Measurements from ENCODE around the gene ID3. TPM values are rescaled to one million over a fixed set of nuclear protein-coding genes. Genes with fewer than 3 reads are reported as not detected.
A peak's percentile ranks its signal among the peaks of the same experiment; 100 is the strongest.

ID3 gene
- total RNA-seq, 1 donor from 2014 or later, result 205 TPM

DNA sequence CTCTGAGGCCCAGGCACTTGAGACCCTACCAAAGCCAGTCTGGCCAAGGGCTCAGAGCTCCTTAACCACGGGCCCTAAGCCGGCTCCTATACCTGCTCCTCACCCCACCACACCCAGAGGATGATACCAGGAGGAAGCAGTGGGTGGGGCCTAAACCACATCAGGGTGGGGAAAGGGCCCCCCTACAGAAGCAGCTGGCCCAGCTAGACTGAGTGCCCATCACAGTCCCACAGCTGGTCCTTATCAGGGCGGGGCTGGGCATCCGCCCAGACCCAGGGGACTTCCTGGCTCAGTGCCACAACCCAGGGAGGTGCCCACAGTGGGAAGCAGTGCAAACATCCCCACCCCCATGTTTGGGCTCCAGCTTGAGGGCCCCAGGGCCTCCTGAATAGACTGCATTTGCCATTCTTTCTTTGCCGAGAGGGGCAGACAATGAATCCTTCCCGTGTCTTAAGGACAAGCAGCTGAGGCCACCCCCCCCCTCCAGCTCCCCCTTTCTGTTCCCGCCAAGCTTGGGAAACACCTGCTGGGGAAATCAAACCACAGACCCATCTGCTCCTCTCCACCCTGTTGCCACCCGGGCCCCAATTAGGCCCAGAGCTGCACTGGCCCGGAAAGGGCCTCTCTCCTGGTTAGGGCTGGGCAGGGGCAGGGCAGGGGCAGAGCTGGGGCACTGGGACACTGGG is 34.4 kb downstream of the ID3 start:
- CTCF ChIA-PET, result interaction anchor here (1.0 to 8.8 kb wide), 3 partner anchors 14 to 28 kb away, joined by 3 to 74 read pairs (median 4); no protein-coding TSS in a partner anchor

GRCh38 chr1:23524163-23524562 is 35.1 kb downstream of the ID3 start:
- no peak overlapping the region for H3K4me3 Mint-ChIP-seq
- intact Hi-C loops (cut with micrococcal nuclease), result no loop called here

More for the DNA sequence above, 34.4 kb downstream of the ID3 start:
- ATAC-seq (ENCODE audit: low read depth), result peak; percentile 40
- DNase-seq, result peak; percentile 33
- no peak for TF ChIP-seq CTCF (IDR thresholded peaks at IDR 0.05)
- H3K36me3 Mint-ChIP-seq (ENCODE audit: low read depth), result peaks cover 2% of the 10 kb centered on the region
- peaks cover 79% of the 10 kb centered on the region for H3K4me1 Mint-ChIP-seq
- no peaks in the 10 kb centered on the region for H3K27me3 Mint-ChIP-seq
- POLR2A ChIA-PET, result interaction anchor here (0.6 to 2.5 kb wide), 7 partner anchors 8 to 1707 kb away, joined by 3 to 33 read pairs (median 4); partner anchors contain the start of genes ASAP3 and SYF2
- no peaks in the 10 kb centered on the region for H3K9me3 Mint-ChIP-seq
- intact Hi-C loops (cut with micrococcal nuclease), result no loop called here
- H3K4me3 Mint-ChIP-seq, result peak overlapping the region; percentile 46
- H3K27ac Mint-ChIP-seq, result peak overlapping the region; percentile 87

DNA sequence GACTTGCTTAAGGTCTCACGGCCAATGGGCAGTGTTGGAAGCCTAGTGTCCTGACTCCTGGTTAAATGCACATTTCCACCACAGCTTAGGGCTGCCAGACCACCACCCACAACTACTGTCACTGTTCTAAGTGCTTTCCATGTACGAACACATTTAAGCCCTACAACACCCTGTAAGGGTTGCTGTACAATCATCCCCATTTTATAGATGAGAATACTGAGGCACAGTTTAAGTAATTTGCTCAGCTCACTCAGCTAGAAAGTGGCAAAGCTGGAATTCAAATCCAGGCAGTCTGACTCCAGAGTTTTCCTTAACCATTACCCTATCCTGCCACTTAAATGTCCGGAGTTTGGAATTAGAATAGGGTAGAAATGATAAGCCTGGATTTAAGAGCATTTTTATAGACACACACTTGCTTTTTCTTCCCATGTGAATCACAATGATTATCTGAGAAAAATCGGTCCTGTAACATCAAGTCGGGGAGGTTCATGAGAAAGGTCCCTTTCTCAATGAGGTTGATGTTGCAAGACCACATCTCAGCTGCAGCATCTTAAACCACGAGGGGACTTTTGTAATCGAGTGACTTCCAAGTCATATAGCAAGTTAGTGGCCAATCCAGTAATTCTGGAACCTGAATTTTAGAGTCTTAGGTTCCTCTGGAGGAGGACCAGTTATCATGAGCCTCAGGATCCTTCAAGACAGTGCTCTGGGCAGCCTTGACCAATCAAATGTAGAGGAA is 36.9 kb downstream of the ID3 start:
- Mint-ChIP-seq H3K9me3 (no peaks in the 10 kb centered on the region), H3K27me3 (no peaks in the 10 kb centered on the region), H3K4me1 (peaks cover 54% of the 10 kb centered on the region), H3K36me3 (ENCODE audit: low read depth) (peaks cover 2% of the 10 kb centered on the region), H3K4me3 (no peak overlapping the region), H3K27ac (peak overlapping the region; percentile 24)
- TF ChIP-seq CTCF (IDR thresholded peaks at IDR 0.05), result no peak
- ATAC-seq (ENCODE audit: low read depth), result no peak
- intact Hi-C loops (cut with micrococcal nuclease), result no loop called here
- DNase-seq, result no peak
- POLR2A ChIA-PET, result no interaction called here
- CTCF ChIA-PET, result interaction anchor here (8.8 kb wide), 1 partner anchor 25 kb away, joined by 74 read pairs; no protein-coding TSS in a partner anchor

More at GRCh38 chr1:23524163-23524562, 35.1 kb downstream of the ID3 start:
- ATAC-seq (ENCODE audit: low read depth) (no peak), DNase-seq (no peak)
- CTCF ChIA-PET, result interaction anchor here (0.7 to 8.8 kb wide), 3 partner anchors 18 to 27 kb away, joined by 4 to 74 read pairs (median 5); no protein-coding TSS in a partner anchor
- POLR2A ChIA-PET, result interaction anchor here (0.8 to 2.5 kb wide), 5 partner anchors 9 to 1708 kb away, joined by 3 to 33 read pairs (median 9); partner anchors contain the start of gene SYF2
- Mint-ChIP-seq H3K4me1 (peaks cover 72% of the 10 kb centered on the region), H3K27me3 (no peaks in the 10 kb centered on the region), H3K9me3 (no peaks in the 10 kb centered on the region), H3K27ac (peak overlapping the region; percentile 61), H3K36me3 (ENCODE audit: low read depth) (peaks cover 2% of the 10 kb centered on the region)
- no peak for TF ChIP-seq CTCF (IDR thresholded peaks at IDR 0.05)

GRCh38 chr1:23521588-23521987 is 37.7 kb downstream of the ID3 start:
- H3K27me3 Mint-ChIP-seq, result no peaks in the 10 kb centered on the region
- no peak overlapping the region for H3K27ac Mint-ChIP-seq
- no peak for DNase-seq
- POLR2A ChIA-PET, result no interaction called here
- peaks cover 46% of the 10 kb centered on the region for H3K4me1 Mint-ChIP-seq
- no peak for ATAC-seq (ENCODE audit: low read depth)
- H3K4me3 Mint-ChIP-seq, result no peak overlapping the region
- intact Hi-C loops (cut with micrococcal nuclease), result no loop called here
- H3K36me3 Mint-ChIP-seq (ENCODE audit: low read depth), result peaks cover 2% of the 10 kb centered on the region
- CTCF ChIA-PET, result interaction anchor here (8.8 kb wide), 1 partner anchor 25 kb away, joined by 74 read pairs; no protein-coding TSS in a partner anchor
- no peaks in the 10 kb centered on the region for H3K9me3 Mint-ChIP-seq
- TF ChIP-seq CTCF (IDR thresholded peaks at IDR 0.05), result no peak

GRCh38 chr1:23517581-23517980 is 41.7 kb downstream of the ID3 start:
- no peak overlapping the region for H3K27ac Mint-ChIP-seq
- ChIA-PET CTCF (interaction anchor here (8.8 kb wide), 1 partner anchor 20 kb away, joined by 74 read pairs; no protein-coding TSS in a partner anchor), POLR2A (no interaction called here)
- intact Hi-C loops (cut with micrococcal nuclease), result no loop called here
- ATAC-seq (ENCODE audit: low read depth) (no peak), DNase-seq (no peak)
- H3K4me1 Mint-ChIP-seq, result peaks cover 9% of the 10 kb centered on the region
- H3K9me3 Mint-ChIP-seq, result no peaks in the 10 kb centered on the region
- no peak for TF ChIP-seq CTCF (IDR thresholded peaks at IDR 0.05)
- H3K27me3 Mint-ChIP-seq, result no peaks in the 10 kb centered on the region
- H3K36me3 Mint-ChIP-seq (ENCODE audit: low read depth), result peaks cover 2% of the 10 kb centered on the region
- H3K4me3 Mint-ChIP-seq, result no peak overlapping the region

Data from activated B cell treated with CpG ODN at 0.5 μM for 24 hours (primary cell).